HEK293 (cell line): ENCODE data around the gene ZNF646.

Experiments used
- IKZF3 ChIP-seq: fragments of 450-650 bp; IDR thresholded peaks from 2 replicates; pipeline ENCODE4 v1.5.0; 2018; ENCODE audit warnings: missing biosample characterization, mild to moderate bottlenecking, missing genetic modification characterization, moderate library complexity
- KLF10 ChIP-seq: fragments of 450-650 bp; IDR thresholded peaks from 2 replicates; pipeline ENCODE4 v1.5.1; 2018; ENCODE audit warnings: missing biosample characterization, mild to moderate bottlenecking, missing genetic modification characterization
- OSR2 ChIP-seq: fragments of 450-650 bp; formaldehyde crosslinking; IDR thresholded peaks from 2 replicates; pipeline ENCODE4 v1.5.1; 2016; ENCODE audit warnings: missing biosample characterization, missing genetic modification characterization
- PRDM1 ChIP-seq: fragments of 450-650 bp; formaldehyde crosslinking; IDR thresholded peaks from 2 replicates; pipeline ENCODE4; 2016; ENCODE audit warnings: missing biosample characterization, missing genetic modification characterization
- SP2 ChIP-seq: fragments of 450-650 bp; formaldehyde crosslinking; IDR thresholded peaks from 2 replicates; pipeline ENCODE4 v1.5.1; 2016; ENCODE audit warnings: missing biosample characterization, missing genetic modification characterization
- TCF7L2 ChIP-seq: IDR thresholded peaks from 2 replicates; pipeline ENCODE4 v1.6.1; 2011; ENCODE audit warnings: low read depth, mild to moderate bottlenecking, inconsistent platforms, low read length, moderate library complexity, borderline replicate concordance
- ZNF112 ChIP-seq: fragments of 450-650 bp; formaldehyde crosslinking; IDR thresholded peaks from 2 replicates; pipeline ENCODE4 v1.5.0; 2017; ENCODE audit warnings: missing biosample characterization, missing genetic modification characterization
- ZNF138 ChIP-seq: fragments of 450-650 bp; formaldehyde crosslinking; IDR thresholded peaks from 2 replicates; pipeline ENCODE4 v1.5.1; 2016; ENCODE audit warnings: missing biosample characterization, missing genetic modification characterization, borderline replicate concordance
- ZNF146 ChIP-seq: fragments of 450-650 bp; formaldehyde crosslinking; IDR thresholded peaks from 2 replicates; pipeline ENCODE4 v1.5.1; 2016; ENCODE audit warnings: missing biosample characterization, missing genetic modification characterization
- ZNF174 ChIP-seq: fragments of 450-650 bp; formaldehyde crosslinking; IDR thresholded peaks from 2 replicates; pipeline ENCODE4 v1.5.0; 2017; ENCODE audit warnings: missing biosample characterization, mild to moderate bottlenecking, missing genetic modification characterization
- ZNF350 ChIP-seq: fragments of 450-650 bp; formaldehyde crosslinking; IDR thresholded peaks from 2 replicates; pipeline ENCODE4 v1.5.0; 2017; ENCODE audit warnings: missing biosample characterization, mild to moderate bottlenecking, missing genetic modification characterization
- ZNF37A ChIP-seq: fragments of 450-650 bp; IDR thresholded peaks from 2 replicates; pipeline ENCODE4 v1.5.1; 2018; ENCODE audit warnings: missing biosample characterization, missing genetic modification characterization
- ZNF48 ChIP-seq: fragments of 450-650 bp; formaldehyde crosslinking; IDR thresholded peaks from 2 replicates; pipeline ENCODE4 v1.5.1; 2016; ENCODE audit warnings: missing biosample characterization, missing genetic modification characterization
- ZNF558 ChIP-seq: fragments of 450-650 bp; formaldehyde crosslinking; IDR thresholded peaks from 2 replicates; pipeline ENCODE4 v1.5.1; 2016; ENCODE audit warnings: missing biosample characterization, missing genetic modification characterization
- ZNF664 ChIP-seq: fragments of 450-650 bp; formaldehyde crosslinking; IDR thresholded peaks from 2 replicates; pipeline ENCODE4 v1.5.1; 2016; ENCODE audit warnings: missing biosample characterization, missing genetic modification characterization
- ZXDB ChIP-seq: fragments of 450-650 bp; formaldehyde crosslinking; IDR thresholded peaks from 2 replicates; pipeline ENCODE4 v1.5.1; 2016; ENCODE audit warnings: missing biosample characterization, missing genetic modification characterization
- TF ChIP-seq, protein P1 (sequence below): fragments of 450-650 bp; IDR thresholded peaks from 2 replicates; pipeline ENCODE4 v1.5.1; 2018; ENCODE audit warnings: missing biosample characterization, missing genetic modification characterization
- TF ChIP-seq, protein P2 (sequence below): fragments of 450-650 bp; formaldehyde crosslinking; IDR thresholded peaks from 2 replicates; pipeline ENCODE4 v1.5.1; 2016; ENCODE audit warnings: missing biosample characterization, missing genetic modification characterization
- TF ChIP-seq, protein P3 (sequence below): sonication (generic); formaldehyde crosslinking; IDR thresholded peaks from 2 replicates; pipeline ENCODE4 v1.8.1; 2022; ENCODE audit warnings: mild to moderate bottlenecking, moderate library complexity, missing genetic modification reagents
- TF ChIP-seq, protein P4 (sequence below): fragments of 450-650 bp; formaldehyde crosslinking; IDR thresholded peaks from 2 replicates; pipeline ENCODE4 v1.5.1; 2016; ENCODE audit warnings: missing biosample characterization, missing genetic modification characterization
- TF ChIP-seq, protein P5 (sequence below): fragments of 450-650 bp; formaldehyde crosslinking; IDR thresholded peaks from 2 replicates; pipeline ENCODE4 v1.5.1; 2016; ENCODE audit warnings: missing biosample characterization, missing genetic modification characterization, borderline replicate concordance
- TF ChIP-seq, protein P6 (sequence below): fragments of 450-650 bp; formaldehyde crosslinking; IDR thresholded peaks from 2 replicates; pipeline ENCODE4 v1.5.1; 2016; ENCODE audit warnings: missing biosample characterization, missing genetic modification characterization
- TF ChIP-seq, protein P7 (sequence below): fragments of 450-650 bp; IDR thresholded peaks from 2 replicates; pipeline ENCODE4 v1.5.1; 2018; ENCODE audit warnings: missing biosample characterization, mild to moderate bottlenecking, missing genetic modification characterization
- TF ChIP-seq, protein P8 (sequence below): fragments of 450-650 bp; formaldehyde crosslinking; conservative IDR thresholded peaks from 2 replicates; pipeline ENCODE4 v1.5.1; 2016; ENCODE audit warnings: low read depth, missing biosample characterization, missing genetic modification characterization

Gene ZNF646

DNA sequence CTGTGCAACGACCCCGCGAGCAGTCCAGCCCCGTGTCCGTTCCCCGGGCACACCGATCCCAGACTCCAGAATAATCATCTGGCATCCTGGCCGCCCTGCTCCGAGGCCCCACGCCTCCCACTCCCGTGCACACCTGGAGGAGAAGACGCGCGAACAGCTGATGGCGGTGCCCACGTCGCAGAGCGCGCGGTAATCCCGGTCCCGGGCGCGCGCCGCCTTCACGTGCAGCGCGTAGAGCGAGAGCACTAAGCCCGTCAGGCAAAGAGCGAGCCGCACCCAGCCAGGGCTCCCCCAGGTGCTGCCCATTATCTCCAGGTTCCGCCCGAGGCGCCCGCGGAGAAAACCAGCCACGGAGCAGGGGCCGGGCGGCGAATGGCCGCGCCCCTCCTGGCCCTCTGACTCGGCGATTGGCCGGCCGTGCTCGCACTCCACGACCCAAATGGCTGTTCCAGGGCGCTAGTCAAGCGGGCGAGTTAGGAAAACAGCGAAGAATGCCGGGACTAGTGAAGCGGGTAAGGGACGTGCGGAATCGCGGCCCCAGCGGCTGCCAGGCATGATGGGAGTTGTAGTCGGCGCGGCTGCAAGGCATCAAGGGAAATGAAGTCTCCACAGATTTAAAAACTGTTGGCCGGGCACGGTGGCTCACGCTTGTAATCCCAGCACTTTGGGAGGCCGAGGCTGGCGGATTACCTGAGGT lies 20.4 kb downstream of the ZNF646 start, which contains the start of gene VKORC1 (continued):
- TF ChIP-seq ZNF37A (tag by site-specific recombination) (no peak), ZNF112 (tag by site-specific recombination) (no peak), IKZF3 (tag by site-specific recombination) (peak; percentile 99), ZNF138 (tag by site-specific recombination) (no peak), OSR2 (no peak), ZNF146 (tag by site-specific recombination) (no peak), PRDM1 (tag by site-specific recombination) (no peak), ZNF48 (tag by site-specific recombination) (no peak), ZNF664 (no peak), ZNF350 (tag by site-specific recombination) (no peak), ZNF558 (no peak; the same call in 1 of the 2 replicates), ZNF174 (tag by site-specific recombination) (no peak), KLF10 (peak; percentile 72), ZXDB (tag by site-specific recombination) (peak; percentile 97), SP2 (tag by site-specific recombination) (peak; percentile 97), TCF7L2 (no peak)
- TF ChIP-seq, protein P1, sequence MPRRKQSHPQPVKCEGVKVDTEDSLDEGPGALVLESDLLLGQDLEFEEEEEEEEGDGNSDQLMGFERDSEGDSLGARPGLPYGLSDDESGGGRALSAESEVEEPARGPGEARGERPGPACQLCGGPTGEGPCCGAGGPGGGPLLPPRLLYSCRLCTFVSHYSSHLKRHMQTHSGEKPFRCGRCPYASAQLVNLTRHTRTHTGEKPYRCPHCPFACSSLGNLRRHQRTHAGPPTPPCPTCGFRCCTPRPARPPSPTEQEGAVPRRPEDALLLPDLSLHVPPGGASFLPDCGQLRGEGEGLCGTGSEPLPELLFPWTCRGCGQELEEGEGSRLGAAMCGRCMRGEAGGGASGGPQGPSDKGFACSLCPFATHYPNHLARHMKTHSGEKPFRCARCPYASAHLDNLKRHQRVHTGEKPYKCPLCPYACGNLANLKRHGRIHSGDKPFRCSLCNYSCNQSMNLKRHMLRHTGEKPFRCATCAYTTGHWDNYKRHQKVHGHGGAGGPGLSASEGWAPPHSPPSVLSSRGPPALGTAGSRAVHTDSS (tag by site-specific recombination): no peak
- TF ChIP-seq, protein P2, sequence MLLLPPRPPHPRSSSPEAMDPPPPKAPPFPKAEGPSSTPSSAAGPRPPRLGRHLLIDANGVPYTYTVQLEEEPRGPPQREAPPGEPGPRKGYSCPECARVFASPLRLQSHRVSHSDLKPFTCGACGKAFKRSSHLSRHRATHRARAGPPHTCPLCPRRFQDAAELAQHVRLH (tag by site-specific recombination): no peak
- TF ChIP-seq, protein P3, sequence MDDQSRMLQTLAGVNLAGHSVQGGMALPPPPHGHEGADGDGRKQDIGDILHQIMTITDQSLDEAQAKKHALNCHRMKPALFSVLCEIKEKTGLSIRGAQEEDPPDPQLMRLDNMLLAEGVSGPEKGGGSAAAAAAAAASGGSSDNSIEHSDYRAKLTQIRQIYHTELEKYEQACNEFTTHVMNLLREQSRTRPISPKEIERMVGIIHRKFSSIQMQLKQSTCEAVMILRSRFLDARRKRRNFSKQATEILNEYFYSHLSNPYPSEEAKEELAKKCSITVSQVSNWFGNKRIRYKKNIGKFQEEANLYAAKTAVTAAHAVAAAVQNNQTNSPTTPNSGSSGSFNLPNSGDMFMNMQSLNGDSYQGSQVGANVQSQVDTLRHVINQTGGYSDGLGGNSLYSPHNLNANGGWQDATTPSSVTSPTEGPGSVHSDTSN (CRISPR knock-in tag): peak; percentile 43; the same call in 1 of the 2 replicates
- TF ChIP-seq, protein P4, sequence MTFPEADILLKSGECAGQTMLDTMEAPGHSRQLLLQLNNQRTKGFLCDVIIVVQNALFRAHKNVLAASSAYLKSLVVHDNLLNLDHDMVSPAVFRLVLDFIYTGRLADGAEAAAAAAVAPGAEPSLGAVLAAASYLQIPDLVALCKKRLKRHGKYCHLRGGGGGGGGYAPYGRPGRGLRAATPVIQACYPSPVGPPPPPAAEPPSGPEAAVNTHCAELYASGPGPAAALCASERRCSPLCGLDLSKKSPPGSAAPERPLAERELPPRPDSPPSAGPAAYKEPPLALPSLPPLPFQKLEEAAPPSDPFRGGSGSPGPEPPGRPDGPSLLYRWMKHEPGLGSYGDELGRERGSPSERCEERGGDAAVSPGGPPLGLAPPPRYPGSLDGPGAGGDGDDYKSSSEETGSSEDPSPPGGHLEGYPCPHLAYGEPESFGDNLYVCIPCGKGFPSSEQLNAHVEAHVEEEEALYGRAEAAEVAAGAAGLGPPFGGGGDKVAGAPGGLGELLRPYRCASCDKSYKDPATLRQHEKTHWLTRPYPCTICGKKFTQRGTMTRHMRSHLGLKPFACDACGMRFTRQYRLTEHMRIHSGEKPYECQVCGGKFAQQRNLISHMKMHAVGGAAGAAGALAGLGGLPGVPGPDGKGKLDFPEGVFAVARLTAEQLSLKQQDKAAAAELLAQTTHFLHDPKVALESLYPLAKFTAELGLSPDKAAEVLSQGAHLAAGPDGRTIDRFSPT: peak; percentile 73
- TF ChIP-seq, protein P5, sequence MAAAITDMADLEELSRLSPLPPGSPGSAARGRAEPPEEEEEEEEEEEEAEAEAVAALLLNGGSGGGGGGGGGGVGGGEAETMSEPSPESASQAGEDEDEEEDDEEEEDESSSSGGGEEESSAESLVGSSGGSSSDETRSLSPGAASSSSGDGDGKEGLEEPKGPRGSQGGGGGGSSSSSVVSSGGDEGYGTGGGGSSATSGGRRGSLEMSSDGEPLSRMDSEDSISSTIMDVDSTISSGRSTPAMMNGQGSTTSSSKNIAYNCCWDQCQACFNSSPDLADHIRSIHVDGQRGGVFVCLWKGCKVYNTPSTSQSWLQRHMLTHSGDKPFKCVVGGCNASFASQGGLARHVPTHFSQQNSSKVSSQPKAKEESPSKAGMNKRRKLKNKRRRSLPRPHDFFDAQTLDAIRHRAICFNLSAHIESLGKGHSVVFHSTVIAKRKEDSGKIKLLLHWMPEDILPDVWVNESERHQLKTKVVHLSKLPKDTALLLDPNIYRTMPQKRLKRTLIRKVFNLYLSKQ: no peak
- TF ChIP-seq, protein P6, sequence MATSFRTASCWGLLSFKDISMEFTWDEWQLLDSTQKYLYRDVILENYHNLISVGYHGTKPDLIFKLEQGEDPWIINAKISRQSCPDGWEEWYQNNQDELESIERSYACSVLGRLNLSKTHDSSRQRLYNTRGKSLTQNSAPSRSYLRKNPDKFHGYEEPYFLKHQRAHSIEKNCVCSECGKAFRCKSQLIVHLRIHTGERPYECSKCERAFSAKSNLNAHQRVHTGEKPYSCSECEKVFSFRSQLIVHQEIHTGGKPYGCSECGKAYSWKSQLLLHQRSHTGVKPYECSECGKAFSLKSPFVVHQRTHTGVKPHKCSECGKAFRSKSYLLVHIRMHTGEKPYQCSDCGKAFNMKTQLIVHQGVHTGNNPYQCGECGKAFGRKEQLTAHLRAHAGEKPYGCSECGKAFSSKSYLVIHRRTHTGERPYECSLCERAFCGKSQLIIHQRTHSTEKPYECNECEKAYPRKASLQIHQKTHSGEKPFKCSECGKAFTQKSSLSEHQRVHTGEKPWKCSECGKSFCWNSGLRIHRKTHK (tag by site-specific recombination): no peak
- TF ChIP-seq, protein P7, sequence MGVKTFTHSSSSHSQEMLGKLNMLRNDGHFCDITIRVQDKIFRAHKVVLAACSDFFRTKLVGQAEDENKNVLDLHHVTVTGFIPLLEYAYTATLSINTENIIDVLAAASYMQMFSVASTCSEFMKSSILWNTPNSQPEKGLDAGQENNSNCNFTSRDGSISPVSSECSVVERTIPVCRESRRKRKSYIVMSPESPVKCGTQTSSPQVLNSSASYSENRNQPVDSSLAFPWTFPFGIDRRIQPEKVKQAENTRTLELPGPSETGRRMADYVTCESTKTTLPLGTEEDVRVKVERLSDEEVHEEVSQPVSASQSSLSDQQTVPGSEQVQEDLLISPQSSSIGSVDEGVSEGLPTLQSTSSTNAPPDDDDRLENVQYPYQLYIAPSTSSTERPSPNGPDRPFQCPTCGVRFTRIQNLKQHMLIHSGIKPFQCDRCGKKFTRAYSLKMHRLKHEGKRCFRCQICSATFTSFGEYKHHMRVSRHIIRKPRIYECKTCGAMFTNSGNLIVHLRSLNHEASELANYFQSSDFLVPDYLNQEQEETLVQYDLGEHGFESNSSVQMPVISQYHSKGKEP: no peak
- TF ChIP-seq, protein P8, sequence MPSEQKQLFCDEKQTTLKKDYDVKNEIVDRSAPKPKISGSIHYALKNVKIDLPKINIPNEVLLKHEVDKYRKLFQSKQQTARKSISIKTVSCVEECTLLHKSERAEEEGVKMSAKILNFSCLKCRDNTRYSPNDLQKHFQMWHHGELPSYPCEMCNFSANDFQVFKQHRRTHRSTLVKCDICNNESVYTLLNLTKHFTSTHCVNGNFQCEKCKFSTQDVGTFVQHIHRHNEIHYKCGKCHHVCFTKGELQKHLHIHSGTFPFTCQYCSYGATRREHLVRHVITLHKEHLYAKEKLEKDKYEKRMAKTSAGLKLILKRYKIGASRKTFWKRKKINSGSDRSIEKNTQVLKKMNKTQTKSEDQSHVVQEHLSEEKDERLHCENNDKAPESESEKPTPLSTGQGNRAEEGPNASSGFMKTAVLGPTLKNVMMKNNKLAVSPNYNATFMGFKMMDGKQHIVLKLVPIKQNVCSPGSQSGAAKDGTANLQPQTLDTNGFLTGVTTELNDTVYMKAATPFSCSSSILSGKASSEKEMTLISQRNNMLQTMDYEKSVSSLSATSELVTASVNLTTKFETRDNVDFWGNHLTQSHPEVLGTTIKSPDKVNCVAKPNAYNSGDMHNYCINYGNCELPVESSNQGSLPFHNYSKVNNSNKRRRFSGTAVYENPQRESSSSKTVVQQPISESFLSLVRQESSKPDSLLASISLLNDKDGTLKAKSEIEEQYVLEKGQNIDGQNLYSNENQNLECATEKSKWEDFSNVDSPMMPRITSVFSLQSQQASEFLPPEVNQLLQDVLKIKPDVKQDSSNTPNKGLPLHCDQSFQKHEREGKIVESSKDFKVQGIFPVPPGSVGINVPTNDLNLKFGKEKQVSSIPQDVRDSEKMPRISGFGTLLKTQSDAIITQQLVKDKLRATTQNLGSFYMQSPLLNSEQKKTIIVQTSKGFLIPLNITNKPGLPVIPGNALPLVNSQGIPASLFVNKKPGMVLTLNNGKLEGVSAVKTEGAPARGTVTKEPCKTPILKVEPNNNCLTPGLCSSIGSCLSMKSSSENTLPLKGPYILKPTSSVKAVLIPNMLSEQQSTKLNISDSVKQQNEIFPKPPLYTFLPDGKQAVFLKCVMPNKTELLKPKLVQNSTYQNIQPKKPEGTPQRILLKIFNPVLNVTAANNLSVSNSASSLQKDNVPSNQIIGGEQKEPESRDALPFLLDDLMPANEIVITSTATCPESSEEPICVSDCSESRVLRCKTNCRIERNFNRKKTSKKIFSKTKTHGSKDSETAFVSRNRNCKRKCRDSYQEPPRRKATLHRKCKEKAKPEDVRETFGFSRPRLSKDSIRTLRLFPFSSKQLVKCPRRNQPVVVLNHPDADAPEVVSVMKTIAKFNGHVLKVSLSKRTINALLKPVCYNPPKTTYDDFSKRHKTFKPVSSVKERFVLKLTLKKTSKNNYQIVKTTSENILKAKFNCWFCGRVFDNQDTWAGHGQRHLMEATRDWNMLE (tag by site-specific recombination): no peak
